C4-2B (cell line): Measurements from ENCODE around the gene SHISA6.

Experiments used
- ZFX ChIP-seq: fragments of 450-650 bp; IDR thresholded peaks from 2 replicates; pipeline ENCODE4 v1.6.1; 2017
- TF ChIP-seq, protein P1 (sequence below): fragments of 450-650 bp; conservative IDR thresholded peaks from 2 replicates; pipeline ENCODE4 v1.5.1; 2017; ENCODE audit warnings: mild to moderate bottlenecking

DNA sequence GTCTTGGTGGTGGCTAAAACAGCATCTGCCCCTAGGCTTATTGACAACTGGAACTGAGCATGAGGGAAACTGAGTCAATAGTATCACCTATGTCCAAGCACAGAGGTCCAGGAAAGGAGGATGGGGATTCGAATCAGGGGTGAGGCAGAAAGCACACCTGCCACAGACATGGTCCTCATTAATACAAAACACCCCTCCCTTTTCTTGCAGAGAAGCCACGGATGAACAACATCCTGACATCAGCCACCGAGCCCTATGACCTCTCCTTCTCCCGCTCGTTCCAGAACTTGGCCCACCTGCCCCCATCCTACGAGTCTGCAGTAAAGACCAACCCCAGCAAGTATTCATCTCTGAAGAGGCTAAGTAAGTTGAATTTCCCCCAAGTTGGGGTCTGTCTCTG is 314.5 kb downstream of the SHISA6 start:
- TF ChIP-seq, protein P1, sequence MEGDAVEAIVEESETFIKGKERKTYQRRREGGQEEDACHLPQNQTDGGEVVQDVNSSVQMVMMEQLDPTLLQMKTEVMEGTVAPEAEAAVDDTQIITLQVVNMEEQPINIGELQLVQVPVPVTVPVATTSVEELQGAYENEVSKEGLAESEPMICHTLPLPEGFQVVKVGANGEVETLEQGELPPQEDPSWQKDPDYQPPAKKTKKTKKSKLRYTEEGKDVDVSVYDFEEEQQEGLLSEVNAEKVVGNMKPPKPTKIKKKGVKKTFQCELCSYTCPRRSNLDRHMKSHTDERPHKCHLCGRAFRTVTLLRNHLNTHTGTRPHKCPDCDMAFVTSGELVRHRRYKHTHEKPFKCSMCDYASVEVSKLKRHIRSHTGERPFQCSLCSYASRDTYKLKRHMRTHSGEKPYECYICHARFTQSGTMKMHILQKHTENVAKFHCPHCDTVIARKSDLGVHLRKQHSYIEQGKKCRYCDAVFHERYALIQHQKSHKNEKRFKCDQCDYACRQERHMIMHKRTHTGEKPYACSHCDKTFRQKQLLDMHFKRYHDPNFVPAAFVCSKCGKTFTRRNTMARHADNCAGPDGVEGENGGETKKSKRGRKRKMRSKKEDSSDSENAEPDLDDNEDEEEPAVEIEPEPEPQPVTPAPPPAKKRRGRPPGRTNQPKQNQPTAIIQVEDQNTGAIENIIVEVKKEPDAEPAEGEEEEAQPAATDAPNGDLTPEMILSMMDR, result no peak
- TF ChIP-seq ZFX, result no peak
